Activated naive CD8-positive, alpha-beta T cell treated with anti-CD3 and anti-CD28 coated beads, Interleukin-2, amount 10 ng/mL, durations not matched to agents 7 days and 5 days (primary cell): Measurements from ENCODE around the gene NPAS3. TPM values are rescaled to one million over a fixed set of nuclear protein-coding genes. Genes with fewer than 3 reads are reported as not detected.

Source experiments
- ATAC-seq: fragments of 150-1000 bp; cut with Tn5 transposase; one replicate; pipeline ENCODE4 v1.10.0; 2021; ENCODE audit warnings: low read depth, moderate library complexity
- POLR2A ChIA-PET: fragments of 350-600 bp; sonication (Branson Sonifier 250); formaldehyde crosslinking; loops from one replicate; lab custom pipeline; 2021; ENCODE audit warnings: antibody characterized with exemption; lab: Charles Lee
- DNase-seq: peaks from one replicate; pipeline ENCODE4 v3.0.0; 2021
- H3K27ac Mint-ChIP-seq: one replicate; pipeline ENCODE4 v1.8.0; 2022; ENCODE audit warnings: mild to moderate bottlenecking, mixed read lengths
- H3K27me3 Mint-ChIP-seq: one replicate; pipeline ENCODE4 v1.8.0; 2022; ENCODE audit warnings: mild to moderate bottlenecking, moderate library complexity, mixed read lengths
- H3K36me3 Mint-ChIP-seq: one replicate; pipeline ENCODE4 v1.8.0; 2021; ENCODE audit warnings: mild to moderate bottlenecking, mixed read lengths
- H3K4me1 Mint-ChIP-seq: one replicate; pipeline ENCODE4 v1.8.0; 2021; ENCODE audit warnings: mixed read lengths
- H3K4me3 Mint-ChIP-seq: one replicate; pipeline ENCODE4 v1.8.0; 2022; ENCODE audit warnings: mild to moderate bottlenecking, moderate library complexity, mixed read lengths
- H3K9me3 Mint-ChIP-seq: one replicate; pipeline ENCODE4 v1.8.0; 2021; ENCODE audit warnings: mixed read lengths
- total RNA-seq, 2 experiments: library from RNA; stranded (reverse); gene quantifications; one replicate each; pipeline ENCODE4 v1.2.3, GENCODE V29; 2021

Gene NPAS3
- total RNA-seq, 2 experiments from 2014 or later, result not detected

DNA sequence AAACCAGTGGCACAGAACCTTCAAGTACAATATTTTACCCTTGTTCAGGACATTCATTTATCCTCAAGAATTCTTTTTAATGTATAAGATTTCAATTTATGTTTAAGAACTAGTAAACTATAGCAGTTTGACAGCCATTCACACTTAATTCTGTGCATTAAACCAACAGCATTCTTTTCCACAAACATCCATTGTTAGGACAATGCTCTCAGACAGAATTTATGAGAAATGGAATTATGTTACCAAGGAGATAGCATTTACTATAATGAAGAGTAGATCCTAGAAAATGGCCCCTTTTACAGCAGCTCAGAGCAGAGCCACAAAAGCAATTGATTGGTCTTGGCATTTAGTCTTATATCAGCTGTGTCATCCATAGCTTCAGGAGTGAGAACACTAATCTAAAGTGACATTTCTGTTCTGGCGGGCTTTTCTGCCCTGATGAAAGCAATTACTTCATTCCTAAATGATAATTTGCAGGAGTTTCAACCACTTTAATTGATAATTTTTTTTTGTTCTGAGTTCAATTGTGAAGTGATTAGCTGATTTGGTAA, 268.9 kb downstream of the NPAS3 start:
- Mint-ChIP-seq H3K36me3 (no peaks in the 10 kb centered on the region), H3K27me3 (no peaks in the 10 kb centered on the region), H3K9me3 (peaks cover 2% of the 10 kb centered on the region), H3K27ac (no peak overlapping the region), H3K4me1 (no peaks in the 10 kb centered on the region), H3K4me3 (no peak overlapping the region)
- ATAC-seq (no peak), DNase-seq (no peak)
- POLR2A ChIA-PET, result no interaction called here

DNA sequence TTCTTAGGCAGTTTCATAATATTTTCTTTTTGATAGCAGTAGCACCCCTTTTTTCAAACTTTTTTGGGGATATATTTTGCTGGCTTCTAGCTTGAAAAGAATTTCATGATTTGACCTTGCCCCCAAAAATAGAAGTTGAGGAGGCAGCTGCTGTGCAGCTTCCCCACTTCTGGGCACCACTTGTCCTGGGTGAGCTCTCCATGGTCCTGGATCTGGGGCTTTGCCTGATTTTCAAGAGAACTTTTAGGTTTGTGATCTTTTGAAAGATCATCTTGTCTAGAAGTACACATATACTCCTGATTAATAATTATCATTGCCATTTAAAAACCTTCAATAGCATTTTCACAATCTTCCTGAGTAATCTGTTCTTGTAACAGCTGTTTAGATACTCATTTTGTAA, 271.6 kb downstream of the NPAS3 start:
- ATAC-seq (no peak), DNase-seq (no peak)
- POLR2A ChIA-PET, result no interaction called here
- no peaks in the 10 kb centered on the region for H3K9me3 Mint-ChIP-seq
- no peak overlapping the region for H3K27ac Mint-ChIP-seq
- H3K27me3 Mint-ChIP-seq, result no peaks in the 10 kb centered on the region
- H3K4me3 Mint-ChIP-seq, result no peak overlapping the region
- H3K4me1 Mint-ChIP-seq, result no peaks in the 10 kb centered on the region
- H3K36me3 Mint-ChIP-seq, result no peaks in the 10 kb centered on the region

DNA sequence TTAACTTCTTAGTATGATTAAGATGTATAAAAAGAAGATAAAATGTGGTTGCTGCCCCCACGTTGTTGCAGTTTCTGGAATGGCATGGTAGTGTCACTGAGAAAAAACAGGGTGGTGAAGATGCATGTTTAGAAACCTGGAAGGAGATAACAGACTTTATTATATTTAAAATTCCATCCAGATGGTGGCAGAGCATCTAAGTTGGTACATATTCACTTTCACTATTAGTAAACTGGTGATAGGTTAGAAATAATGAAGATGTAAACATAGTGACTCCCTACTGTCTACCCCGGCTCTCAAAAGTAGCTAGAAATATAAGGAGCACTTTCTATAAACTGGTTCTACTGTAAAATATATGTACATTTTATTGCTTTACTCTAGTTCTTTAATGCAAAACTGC, 279.3 kb downstream of the NPAS3 start:
- DNase-seq (no peak), ATAC-seq (no peak)
- H3K27ac Mint-ChIP-seq, result no peak overlapping the region
- no peak overlapping the region for H3K4me3 Mint-ChIP-seq
- POLR2A ChIA-PET, result no interaction called here
- H3K9me3 Mint-ChIP-seq, result peaks cover 2% of the 10 kb centered on the region
- H3K27me3 Mint-ChIP-seq, result no peaks in the 10 kb centered on the region
- no peaks in the 10 kb centered on the region for H3K4me1 Mint-ChIP-seq
- H3K36me3 Mint-ChIP-seq, result no peaks in the 10 kb centered on the region

DNA sequence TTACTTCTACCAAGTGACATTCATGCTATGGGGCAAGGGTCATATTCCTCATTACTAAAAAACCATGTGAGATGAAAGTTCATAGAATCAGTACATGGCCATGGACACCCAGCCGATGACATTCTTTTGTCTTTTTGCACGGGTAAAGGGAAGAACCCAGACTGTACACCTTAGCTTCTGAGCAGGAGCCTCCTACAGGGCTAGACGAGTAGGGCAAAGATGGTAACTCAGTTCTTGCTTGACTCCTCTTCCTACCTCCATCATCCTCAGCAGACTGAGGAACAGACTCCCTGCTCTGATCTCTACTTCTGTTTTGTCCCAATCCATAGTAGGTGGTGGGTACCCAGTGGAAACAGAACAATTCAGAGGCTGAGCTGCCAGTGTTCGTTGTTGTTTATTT, 281.3 kb downstream of the NPAS3 start:
- DNase-seq (no peak), ATAC-seq (no peak)
- Mint-ChIP-seq H3K9me3 (peaks cover 2% of the 10 kb centered on the region), H3K36me3 (no peaks in the 10 kb centered on the region), H3K4me3 (no peak overlapping the region), H3K27ac (no peak overlapping the region), H3K27me3 (no peaks in the 10 kb centered on the region), H3K4me1 (no peaks in the 10 kb centered on the region)
- POLR2A ChIA-PET, result no interaction called here

DNA sequence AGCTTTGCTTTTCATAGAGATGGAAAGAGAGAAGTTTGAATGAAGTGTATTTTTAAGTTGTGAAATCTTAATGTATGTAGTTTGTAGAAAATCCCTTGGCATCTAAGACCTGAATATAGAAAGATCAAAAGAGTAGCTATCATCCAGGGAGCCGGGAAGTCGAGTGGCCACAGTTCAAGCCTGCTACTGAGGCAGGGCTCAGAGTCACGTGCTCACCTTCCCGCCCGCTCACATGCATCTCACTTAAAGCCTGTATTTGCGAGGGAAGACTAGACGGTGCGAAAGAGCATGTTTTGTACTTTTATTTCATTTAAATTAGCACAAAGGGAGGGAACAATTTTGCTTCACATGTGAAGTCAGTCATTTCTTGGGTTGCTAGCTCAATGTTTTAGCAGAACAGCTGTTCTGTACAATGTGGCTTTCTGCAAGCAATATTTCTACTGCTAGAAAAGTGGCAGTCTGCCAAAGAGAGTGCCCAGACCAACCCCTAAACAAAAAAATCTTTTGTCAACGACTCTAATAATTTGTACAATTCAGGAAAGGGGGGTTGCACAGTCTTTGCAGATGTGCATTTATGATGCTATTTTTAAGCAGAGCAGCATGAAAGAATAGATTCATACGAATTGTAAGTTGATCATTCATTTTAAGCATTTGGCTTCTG, 290.7 kb downstream of the NPAS3 start:
- ATAC-seq, result no peak

DNA sequence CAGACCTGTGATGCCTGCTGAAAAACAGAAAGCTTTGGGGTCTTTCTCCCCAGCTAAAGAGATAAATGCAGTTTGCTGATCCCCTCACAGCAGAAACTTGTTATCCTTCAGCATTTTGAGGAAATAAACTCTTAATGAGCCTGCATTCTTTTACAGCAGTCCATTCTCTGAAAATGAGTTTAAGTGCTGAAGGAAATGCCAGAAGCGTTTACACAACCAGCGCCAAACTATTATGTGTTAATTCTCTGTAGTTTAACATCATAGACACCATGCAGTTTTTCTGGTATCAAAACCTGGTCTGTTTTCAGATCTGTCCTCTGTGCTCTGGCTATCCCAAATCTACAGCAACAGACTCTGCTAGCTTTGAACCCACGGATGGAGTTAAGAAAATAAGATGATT, 291.3 kb downstream of the NPAS3 start:
- ATAC-seq, result no peak
- no peaks in the 10 kb centered on the region for H3K4me1 Mint-ChIP-seq
- no peak overlapping the region for H3K27ac Mint-ChIP-seq
- no peaks in the 10 kb centered on the region for H3K27me3 Mint-ChIP-seq
- POLR2A ChIA-PET, result no interaction called here
- no peak for DNase-seq
- peaks cover 3% of the 10 kb centered on the region for H3K9me3 Mint-ChIP-seq
- H3K36me3 Mint-ChIP-seq, result no peaks in the 10 kb centered on the region
- no peak overlapping the region for H3K4me3 Mint-ChIP-seq

More for the DNA sequence above, 290.7 kb downstream of the NPAS3 start:
- Mint-ChIP-seq H3K36me3 (no peaks in the 10 kb centered on the region), H3K4me1 (no peaks in the 10 kb centered on the region), H3K27ac (no peak overlapping the region), H3K9me3 (peaks cover 3% of the 10 kb centered on the region), H3K27me3 (no peaks in the 10 kb centered on the region), H3K4me3 (no peak overlapping the region)
- POLR2A ChIA-PET, result no interaction called here
- DNase-seq, result no peak

DNA sequence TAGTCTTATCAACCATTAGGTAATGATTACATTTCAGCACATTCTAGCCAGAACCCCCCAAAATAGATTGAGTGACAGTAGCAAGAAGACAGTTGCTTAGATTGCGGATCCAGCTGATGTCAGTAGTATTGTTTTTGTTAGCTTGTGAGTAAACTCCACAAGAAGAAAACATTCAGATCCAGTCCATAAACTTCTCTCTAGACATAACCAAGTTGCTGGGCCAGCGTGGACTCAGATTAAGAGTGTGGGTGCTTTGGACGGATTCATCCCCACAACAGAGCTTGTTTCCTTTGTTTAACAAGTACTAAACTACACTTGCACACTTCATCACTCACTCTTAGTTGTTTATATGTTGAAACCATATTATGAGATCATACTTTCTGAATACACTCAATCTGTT, 293.4 kb downstream of the NPAS3 start:
- Mint-ChIP-seq H3K27me3 (no peaks in the 10 kb centered on the region), H3K4me3 (no peak overlapping the region), H3K4me1 (no peaks in the 10 kb centered on the region), H3K27ac (no peak overlapping the region), H3K36me3 (no peaks in the 10 kb centered on the region), H3K9me3 (peaks cover 3% of the 10 kb centered on the region)
- no peak for DNase-seq
- ATAC-seq, result no peak
- POLR2A ChIA-PET, result no interaction called here

DNA sequence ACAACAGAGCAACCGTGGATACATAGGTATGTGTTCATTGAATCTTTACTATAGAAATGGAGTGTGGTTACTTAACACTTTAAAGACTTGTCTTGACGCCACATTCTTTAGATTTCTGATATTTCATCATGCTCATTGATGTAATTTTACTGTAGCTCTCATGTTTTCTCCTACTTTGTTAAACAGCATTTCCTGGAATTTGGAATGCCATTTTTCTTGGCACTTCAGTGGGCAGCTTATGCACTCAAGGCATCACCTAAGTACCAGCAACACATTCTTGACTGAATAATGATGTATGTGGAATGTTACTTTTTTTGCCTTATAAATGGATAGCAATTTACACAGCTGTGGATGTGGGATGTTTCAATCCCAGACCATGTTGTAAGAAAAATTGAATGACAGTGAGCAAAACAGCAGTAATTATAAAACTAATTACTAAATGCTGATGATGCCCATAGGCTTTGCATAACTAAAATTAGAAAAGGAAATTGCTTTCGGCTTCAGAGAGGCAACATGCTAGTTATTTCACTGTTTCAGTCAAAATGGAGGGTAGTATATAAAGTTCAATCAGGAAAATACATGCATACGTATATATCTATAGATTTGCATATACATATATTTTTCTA, 298.5 kb downstream of the NPAS3 start:
- H3K4me1 Mint-ChIP-seq, result no peaks in the 10 kb centered on the region
- no peaks in the 10 kb centered on the region for H3K9me3 Mint-ChIP-seq
- POLR2A ChIA-PET, result no interaction called here
- H3K36me3 Mint-ChIP-seq, result no peaks in the 10 kb centered on the region
- H3K4me3 Mint-ChIP-seq, result no peak overlapping the region
- no peak overlapping the region for H3K27ac Mint-ChIP-seq
- H3K27me3 Mint-ChIP-seq, result no peaks in the 10 kb centered on the region
- DNase-seq (no peak), ATAC-seq (no peak)

DNA sequence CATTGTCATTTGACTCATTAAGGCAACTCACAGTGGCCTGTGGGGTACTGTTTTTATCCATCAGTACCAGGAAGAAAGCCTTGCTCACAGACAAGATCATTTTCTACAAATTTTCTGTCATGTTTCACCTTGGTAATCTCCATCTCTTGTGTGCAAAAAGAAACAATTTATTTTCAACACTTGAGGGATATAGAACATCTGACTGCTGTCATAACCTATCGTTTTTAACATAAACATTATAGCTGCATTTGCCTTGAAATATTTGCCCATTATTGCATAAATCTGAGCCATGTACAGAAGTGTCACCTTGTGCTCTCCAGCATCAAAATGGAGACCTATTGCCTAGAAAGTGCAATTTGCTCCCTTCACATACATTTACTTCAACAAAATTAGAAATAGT, 300.8 kb downstream of the NPAS3 start:
- H3K4me1 Mint-ChIP-seq, result no peaks in the 10 kb centered on the region
- POLR2A ChIA-PET, result no interaction called here
- H3K27ac Mint-ChIP-seq, result no peak overlapping the region
- no peaks in the 10 kb centered on the region for H3K36me3 Mint-ChIP-seq
- no peak overlapping the region for H3K4me3 Mint-ChIP-seq
- no peaks in the 10 kb centered on the region for H3K27me3 Mint-ChIP-seq
- DNase-seq, result no peak
- H3K9me3 Mint-ChIP-seq, result no peaks in the 10 kb centered on the region
- no peak for ATAC-seq

DNA sequence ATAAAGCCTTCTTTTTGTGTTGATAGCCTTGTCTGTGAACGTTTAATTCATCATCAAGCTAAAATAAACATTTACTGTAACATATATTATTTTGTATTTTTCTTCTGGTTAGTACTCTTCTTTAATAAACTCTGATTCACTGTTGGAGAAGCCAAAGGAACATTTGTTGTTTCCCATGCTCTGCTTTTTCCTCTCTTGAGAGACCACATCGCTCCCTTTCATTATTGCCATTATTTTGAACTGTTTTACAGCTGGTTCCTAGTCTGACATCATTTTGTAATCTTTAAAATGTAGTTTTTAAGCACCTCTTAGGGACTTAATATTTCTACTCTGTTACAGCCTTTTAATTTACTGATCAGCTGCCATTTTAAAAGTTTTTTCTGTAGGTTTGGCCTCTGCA, 301.8 kb downstream of the NPAS3 start:
- Mint-ChIP-seq H3K36me3 (no peaks in the 10 kb centered on the region), H3K27me3 (no peaks in the 10 kb centered on the region), H3K4me3 (no peak overlapping the region), H3K4me1 (no peaks in the 10 kb centered on the region), H3K9me3 (no peaks in the 10 kb centered on the region), H3K27ac (no peak overlapping the region)
- ATAC-seq (no peak), DNase-seq (no peak)
- POLR2A ChIA-PET, result no interaction called here

DNA sequence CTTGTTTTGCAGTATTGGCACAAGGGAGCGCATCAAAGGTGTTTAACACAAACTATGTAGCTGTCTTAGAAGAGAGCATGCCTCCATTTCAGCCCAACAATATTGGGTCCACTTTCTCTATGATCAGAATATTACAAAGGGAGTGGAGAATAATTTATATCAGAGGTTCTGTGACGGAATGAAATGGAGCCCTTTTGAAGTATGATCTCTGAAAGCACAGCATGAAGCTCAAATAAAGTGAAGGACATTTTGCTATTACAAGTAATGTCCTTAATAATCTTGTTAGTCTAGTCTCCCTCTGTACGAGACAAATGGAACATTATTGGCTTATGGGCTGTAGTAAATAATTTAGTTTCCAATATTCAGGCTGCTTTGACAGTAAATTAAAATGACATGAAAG, 302.7 kb downstream of the NPAS3 start:
- Mint-ChIP-seq H3K9me3 (no peaks in the 10 kb centered on the region), H3K36me3 (no peaks in the 10 kb centered on the region), H3K27ac (no peak overlapping the region), H3K4me1 (no peaks in the 10 kb centered on the region), H3K4me3 (no peak overlapping the region), H3K27me3 (no peaks in the 10 kb centered on the region)
- POLR2A ChIA-PET, result no interaction called here
- DNase-seq (no peak), ATAC-seq (no peak)

DNA sequence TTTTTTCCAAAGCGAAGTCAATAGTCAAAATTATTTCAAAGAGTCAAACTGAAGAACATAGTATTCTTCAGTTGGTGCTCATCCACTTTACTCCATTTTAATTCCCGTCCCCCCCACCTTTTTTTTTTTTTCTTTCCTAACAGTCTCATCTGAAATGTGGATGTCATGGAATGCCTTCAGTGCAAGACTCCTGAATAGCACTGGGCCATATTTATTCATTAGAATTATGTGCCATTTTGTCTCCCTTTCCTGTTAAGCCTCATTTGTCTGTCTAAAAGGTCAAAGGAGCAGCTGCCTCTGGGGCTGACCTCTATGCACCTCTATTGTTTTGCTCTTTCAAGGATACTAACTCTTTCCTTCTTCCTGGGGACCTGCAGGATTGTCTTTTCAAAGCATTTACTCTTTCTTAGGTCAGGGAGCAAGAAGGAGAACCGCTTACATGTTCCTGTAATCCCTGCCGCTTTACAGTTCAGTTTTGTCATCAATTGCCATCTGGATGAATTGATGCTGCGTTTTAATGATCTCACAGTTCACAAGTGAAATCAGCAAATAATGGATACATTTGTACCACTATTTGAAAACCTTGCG, 310.6 kb downstream of the NPAS3 start:
- no peaks in the 10 kb centered on the region for H3K36me3 Mint-ChIP-seq
- no peak for ATAC-seq
- no peak overlapping the region for H3K27ac Mint-ChIP-seq

DNA sequence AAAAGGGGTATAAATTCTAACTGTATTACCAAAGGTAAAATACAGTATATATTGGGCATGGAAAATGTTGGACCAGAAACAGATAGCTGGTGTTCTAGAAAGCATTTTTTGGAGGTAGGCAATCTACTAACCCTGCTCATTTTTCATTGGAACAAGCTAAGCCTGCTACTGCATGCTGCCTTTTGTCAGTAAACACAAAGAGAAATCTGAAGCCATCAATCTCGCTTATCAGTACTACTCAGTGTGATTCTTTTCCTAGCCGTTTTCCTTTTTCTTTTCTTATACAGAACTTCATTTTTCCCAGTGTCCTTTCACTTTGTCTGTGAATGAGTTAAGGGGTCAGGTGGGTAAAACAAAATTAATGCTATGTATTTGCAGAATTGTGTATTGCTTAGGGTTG, 312.3 kb downstream of the NPAS3 start:
- H3K4me1 Mint-ChIP-seq, result no peaks in the 10 kb centered on the region
- no peaks in the 10 kb centered on the region for H3K36me3 Mint-ChIP-seq
- POLR2A ChIA-PET, result no interaction called here
- ATAC-seq (no peak), DNase-seq (no peak)
- no peak overlapping the region for H3K27ac Mint-ChIP-seq
- peaks cover 3% of the 10 kb centered on the region for H3K9me3 Mint-ChIP-seq
- no peaks in the 10 kb centered on the region for H3K27me3 Mint-ChIP-seq
- no peak overlapping the region for H3K4me3 Mint-ChIP-seq

More for the DNA sequence above, 310.6 kb downstream of the NPAS3 start:
- POLR2A ChIA-PET, result no interaction called here
- Mint-ChIP-seq H3K4me3 (no peak overlapping the region), H3K9me3 (peaks cover 3% of the 10 kb centered on the region), H3K27me3 (no peaks in the 10 kb centered on the region), H3K4me1 (no peaks in the 10 kb centered on the region)
- DNase-seq, result no peak

DNA sequence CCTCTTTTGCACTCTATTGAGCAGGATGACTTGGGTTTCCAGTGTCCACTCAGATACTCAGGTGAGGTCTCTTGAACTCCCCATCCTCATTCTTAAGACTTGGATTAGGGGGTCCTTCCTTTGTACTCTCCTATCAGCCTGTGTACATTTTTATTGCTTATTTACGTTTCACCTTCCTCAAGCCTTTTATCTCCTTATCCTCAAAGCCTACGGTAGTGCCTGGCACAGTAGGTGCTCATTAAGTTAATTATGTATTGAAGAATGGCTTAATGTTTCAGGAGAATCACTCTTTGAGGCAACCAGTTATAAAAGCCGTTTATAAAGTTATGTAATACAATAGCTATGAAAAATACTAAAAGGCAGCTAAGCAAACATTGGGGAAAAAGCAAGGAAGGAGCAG, 315.7 kb downstream of the NPAS3 start:
- Mint-ChIP-seq H3K27me3 (no peaks in the 10 kb centered on the region), H3K27ac (no peak overlapping the region), H3K4me1 (no peaks in the 10 kb centered on the region), H3K4me3 (no peak overlapping the region), H3K36me3 (no peaks in the 10 kb centered on the region), H3K9me3 (peaks cover 3% of the 10 kb centered on the region)
- no peak for ATAC-seq
- no peak for DNase-seq
- POLR2A ChIA-PET, result no interaction called here
